Measurements from ENCODE around the gene ATP23. TPM values are rescaled to one million over a fixed set of nuclear protein-coding genes. Genes with fewer than 3 reads are reported as not detected.

Gene ATP23
- total RNA-seq, 1 experiment from 2014 or later: 6.1 TPM

DNA sequence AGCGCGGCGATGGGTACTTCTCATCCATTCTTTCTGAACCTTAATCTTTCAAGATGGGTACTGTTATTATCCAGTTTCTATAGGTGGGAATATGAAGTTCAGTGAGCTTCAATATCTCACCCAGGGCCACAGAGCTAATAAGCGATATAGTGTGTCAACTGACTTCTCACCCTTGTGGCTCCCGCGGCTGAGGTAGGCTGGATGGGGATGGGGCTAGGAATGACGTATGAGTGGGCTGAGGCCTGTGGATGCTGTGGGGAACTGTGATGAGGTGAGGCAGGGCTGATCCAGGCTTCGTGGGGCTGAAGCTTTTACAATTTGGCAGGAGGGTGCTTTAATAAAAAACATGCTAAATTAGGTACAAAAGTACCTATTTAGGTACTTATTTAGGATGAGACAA, 32.9 kb upstream of the ATP23 start:
- no peaks in the 10 kb centered on the region for H3K9me3 Mint-ChIP-seq
- H3K36me3 Mint-ChIP-seq: no peaks in the 10 kb centered on the region
- peaks cover 5% of the 10 kb centered on the region for H3K4me1 Mint-ChIP-seq
- no peak overlapping the region for H3K4me3 Mint-ChIP-seq
- H3K27me3 Mint-ChIP-seq (ENCODE audit: low read depth): peaks cover 15% of the 10 kb centered on the region
- no peak for ATAC-seq
- no peak for DNase-seq (ENCODE audit: low spot score)
- POLR2A ChIA-PET: no interaction called here
- H3K27ac Mint-ChIP-seq: no peak overlapping the region
- CTCF ChIA-PET: interaction anchor here (0.9 to 2.3 kb wide), 3 partner anchors 12 to 105 kb away, joined by 3 to 7 read pairs (median 3); no protein-coding TSS in a partner anchor
- no peak for TF ChIP-seq GRHL2 (CRISPR knock-in tag; IDR thresholded peaks at IDR 0.05; ENCODE audit: insufficient replicate concordance, severe bottlenecking)
- TF ChIP-seq, protein P1, sequence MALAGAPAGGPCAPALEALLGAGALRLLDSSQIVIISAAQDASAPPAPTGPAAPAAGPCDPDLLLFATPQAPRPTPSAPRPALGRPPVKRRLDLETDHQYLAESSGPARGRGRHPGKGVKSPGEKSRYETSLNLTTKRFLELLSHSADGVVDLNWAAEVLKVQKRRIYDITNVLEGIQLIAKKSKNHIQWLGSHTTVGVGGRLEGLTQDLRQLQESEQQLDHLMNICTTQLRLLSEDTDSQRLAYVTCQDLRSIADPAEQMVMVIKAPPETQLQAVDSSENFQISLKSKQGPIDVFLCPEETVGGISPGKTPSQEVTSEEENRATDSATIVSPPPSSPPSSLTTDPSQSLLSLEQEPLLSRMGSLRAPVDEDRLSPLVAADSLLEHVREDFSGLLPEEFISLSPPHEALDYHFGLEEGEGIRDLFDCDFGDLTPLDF (CRISPR knock-in tag; IDR thresholded peaks at IDR 0.05): no peak
- TF ChIP-seq ZNF232 (CRISPR knock-in tag; IDR thresholded peaks at IDR 0.05): no peak
- TF ChIP-seq, protein P2, sequence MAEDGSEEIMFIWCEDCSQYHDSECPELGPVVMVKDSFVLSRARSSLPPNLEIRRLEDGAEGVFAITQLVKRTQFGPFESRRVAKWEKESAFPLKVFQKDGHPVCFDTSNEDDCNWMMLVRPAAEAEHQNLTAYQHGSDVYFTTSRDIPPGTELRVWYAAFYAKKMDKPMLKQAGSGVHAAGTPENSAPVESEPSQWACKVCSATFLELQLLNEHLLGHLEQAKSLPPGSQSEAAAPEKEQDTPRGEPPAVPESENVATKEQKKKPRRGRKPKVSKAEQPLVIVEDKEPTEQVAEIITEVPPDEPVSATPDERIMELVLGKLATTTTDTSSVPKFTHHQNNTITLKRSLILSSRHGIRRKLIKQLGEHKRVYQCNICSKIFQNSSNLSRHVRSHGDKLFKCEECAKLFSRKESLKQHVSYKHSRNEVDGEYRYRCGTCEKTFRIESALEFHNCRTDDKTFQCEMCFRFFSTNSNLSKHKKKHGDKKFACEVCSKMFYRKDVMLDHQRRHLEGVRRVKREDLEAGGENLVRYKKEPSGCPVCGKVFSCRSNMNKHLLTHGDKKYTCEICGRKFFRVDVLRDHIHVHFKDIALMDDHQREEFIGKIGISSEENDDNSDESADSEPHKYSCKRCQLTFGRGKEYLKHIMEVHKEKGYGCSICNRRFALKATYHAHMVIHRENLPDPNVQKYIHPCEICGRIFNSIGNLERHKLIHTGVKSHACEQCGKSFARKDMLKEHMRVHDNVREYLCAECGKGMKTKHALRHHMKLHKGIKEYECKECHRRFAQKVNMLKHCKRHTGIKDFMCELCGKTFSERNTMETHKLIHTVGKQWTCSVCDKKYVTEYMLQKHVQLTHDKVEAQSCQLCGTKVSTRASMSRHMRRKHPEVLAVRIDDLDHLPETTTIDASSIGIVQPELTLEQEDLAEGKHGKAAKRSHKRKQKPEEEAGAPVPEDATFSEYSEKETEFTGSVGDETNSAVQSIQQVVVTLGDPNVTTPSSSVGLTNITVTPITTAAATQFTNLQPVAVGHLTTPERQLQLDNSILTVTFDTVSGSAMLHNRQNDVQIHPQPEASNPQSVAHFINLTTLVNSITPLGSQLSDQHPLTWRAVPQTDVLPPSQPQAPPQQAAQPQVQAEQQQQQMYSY (CRISPR knock-in tag; IDR thresholded peaks at IDR 0.05): no peak
- no peak for TF ChIP-seq NR1H2 (CRISPR knock-in tag; IDR thresholded peaks at IDR 0.05)
- TF ChIP-seq, protein P3, sequence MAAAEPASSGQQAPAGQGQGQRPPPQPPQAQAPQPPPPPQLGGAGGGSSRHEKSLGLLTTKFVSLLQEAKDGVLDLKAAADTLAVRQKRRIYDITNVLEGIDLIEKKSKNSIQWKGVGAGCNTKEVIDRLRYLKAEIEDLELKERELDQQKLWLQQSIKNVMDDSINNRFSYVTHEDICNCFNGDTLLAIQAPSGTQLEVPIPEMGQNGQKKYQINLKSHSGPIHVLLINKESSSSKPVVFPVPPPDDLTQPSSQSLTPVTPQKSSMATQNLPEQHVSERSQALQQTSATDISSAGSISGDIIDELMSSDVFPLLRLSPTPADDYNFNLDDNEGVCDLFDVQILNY (CRISPR knock-in tag; IDR thresholded peaks at IDR 0.05): no peak
- no peak for TF ChIP-seq OVOL2 (CRISPR knock-in tag; IDR thresholded peaks at IDR 0.05; ENCODE audit: borderline replicate concordance)
- no peak for TF ChIP-seq KAT7 (CRISPR knock-in tag; IDR thresholded peaks at IDR 0.05; ENCODE audit: borderline replicate concordance)
- no peak for TF ChIP-seq ATF1 (CRISPR knock-in tag; IDR thresholded peaks at IDR 0.05)
- no peak for TF ChIP-seq ZNF671 (CRISPR knock-in tag; IDR thresholded peaks at IDR 0.05)
- no peak for TF ChIP-seq ETV6 (CRISPR knock-in tag; IDR thresholded peaks at IDR 0.05)

DNA sequence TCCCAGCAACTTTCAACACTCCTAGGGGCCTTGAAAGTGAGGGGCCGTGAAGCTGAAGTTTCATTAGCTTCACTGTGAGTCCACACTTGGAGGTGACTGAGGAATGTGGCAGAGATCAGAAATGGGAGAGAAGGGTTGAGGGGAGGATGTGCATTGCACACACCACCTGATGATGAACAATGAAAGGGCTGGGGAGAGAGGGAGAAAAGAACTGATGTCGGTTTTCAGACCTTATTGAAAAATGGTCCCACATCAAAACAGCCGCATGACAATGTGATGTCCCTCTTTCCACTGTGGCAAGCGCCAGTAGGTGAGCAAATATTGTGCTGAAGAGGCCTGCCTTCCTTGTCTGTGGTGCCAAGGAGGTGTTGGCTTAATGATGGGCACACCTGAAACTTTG, 32.3 kb upstream of the ATP23 start:
- no peak for ATAC-seq
- POLR2A ChIA-PET: no interaction called here
- Mint-ChIP-seq H3K9me3 (no peaks in the 10 kb centered on the region), H3K27me3 (ENCODE audit: low read depth) (peaks cover 19% of the 10 kb centered on the region), H3K36me3 (no peaks in the 10 kb centered on the region), H3K4me3 (no peak overlapping the region), H3K27ac (no peak overlapping the region), H3K4me1 (peaks cover 5% of the 10 kb centered on the region)
- CTCF ChIA-PET: interaction anchor here (0.9 to 2.3 kb wide), 3 partner anchors 12 to 106 kb away, joined by 3 to 7 read pairs (median 3); no protein-coding TSS in a partner anchor
- DNase-seq (ENCODE audit: low spot score): no peak
- no peak for TF ChIP-seq ATF1 (CRISPR knock-in tag; IDR thresholded peaks at IDR 0.05)
- TF ChIP-seq MXD4 (CRISPR knock-in tag; IDR thresholded peaks at IDR 0.05; ENCODE audit: borderline replicate concordance): no peak
- TF ChIP-seq, protein P4, sequence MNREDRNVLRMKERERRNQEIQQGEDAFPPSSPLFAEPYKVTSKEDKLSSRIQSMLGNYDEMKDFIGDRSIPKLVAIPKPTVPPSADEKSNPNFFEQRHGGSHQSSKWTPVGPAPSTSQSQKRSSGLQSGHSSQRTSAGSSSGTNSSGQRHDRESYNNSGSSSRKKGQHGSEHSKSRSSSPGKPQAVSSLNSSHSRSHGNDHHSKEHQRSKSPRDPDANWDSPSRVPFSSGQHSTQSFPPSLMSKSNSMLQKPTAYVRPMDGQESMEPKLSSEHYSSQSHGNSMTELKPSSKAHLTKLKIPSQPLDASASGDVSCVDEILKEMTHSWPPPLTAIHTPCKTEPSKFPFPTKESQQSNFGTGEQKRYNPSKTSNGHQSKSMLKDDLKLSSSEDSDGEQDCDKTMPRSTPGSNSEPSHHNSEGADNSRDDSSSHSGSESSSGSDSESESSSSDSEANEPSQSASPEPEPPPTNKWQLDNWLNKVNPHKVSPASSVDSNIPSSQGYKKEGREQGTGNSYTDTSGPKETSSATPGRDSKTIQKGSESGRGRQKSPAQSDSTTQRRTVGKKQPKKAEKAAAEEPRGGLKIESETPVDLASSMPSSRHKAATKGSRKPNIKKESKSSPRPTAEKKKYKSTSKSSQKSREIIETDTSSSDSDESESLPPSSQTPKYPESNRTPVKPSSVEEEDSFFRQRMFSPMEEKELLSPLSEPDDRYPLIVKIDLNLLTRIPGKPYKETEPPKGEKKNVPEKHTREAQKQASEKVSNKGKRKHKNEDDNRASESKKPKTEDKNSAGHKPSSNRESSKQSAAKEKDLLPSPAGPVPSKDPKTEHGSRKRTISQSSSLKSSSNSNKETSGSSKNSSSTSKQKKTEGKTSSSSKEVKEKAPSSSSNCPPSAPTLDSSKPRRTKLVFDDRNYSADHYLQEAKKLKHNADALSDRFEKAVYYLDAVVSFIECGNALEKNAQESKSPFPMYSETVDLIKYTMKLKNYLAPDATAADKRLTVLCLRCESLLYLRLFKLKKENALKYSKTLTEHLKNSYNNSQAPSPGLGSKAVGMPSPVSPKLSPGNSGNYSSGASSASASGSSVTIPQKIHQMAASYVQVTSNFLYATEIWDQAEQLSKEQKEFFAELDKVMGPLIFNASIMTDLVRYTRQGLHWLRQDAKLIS (CRISPR knock-in tag; IDR thresholded peaks at IDR 0.05; ENCODE audit: borderline replicate concordance): no peak
- TF ChIP-seq, protein P5, sequence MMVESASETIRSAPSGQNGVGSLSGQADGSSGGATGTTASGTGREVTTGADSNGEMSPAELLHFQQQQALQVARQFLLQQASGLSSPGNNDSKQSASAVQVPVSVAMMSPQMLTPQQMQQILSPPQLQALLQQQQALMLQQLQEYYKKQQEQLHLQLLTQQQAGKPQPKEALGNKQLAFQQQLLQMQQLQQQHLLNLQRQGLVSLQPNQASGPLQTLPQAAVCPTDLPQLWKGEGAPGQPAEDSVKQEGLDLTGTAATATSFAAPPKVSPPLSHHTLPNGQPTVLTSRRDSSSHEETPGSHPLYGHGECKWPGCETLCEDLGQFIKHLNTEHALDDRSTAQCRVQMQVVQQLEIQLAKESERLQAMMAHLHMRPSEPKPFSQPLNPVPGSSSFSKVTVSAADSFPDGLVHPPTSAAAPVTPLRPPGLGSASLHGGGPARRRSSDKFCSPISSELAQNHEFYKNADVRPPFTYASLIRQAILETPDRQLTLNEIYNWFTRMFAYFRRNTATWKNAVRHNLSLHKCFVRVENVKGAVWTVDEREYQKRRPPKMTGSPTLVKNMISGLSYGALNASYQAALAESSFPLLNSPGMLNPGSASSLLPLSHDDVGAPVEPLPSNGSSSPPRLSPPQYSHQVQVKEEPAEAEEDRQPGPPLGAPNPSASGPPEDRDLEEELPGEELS (CRISPR knock-in tag; IDR thresholded peaks at IDR 0.05): no peak
- TF ChIP-seq, protein P3 (CRISPR knock-in tag; IDR thresholded peaks at IDR 0.05): no peak
- TF ChIP-seq PRRX2 (CRISPR knock-in tag; IDR thresholded peaks at IDR 0.05): no peak
- no peak for TF ChIP-seq JAZF1 (CRISPR knock-in tag; IDR thresholded peaks at IDR 0.05)
- TF ChIP-seq TEAD4 (CRISPR knock-in tag; IDR thresholded peaks at IDR 0.05): no peak
- TF ChIP-seq ZNF263 (CRISPR knock-in tag; IDR thresholded peaks at IDR 0.05; ENCODE audit: low read depth): no peak
- TF ChIP-seq, protein P6, sequence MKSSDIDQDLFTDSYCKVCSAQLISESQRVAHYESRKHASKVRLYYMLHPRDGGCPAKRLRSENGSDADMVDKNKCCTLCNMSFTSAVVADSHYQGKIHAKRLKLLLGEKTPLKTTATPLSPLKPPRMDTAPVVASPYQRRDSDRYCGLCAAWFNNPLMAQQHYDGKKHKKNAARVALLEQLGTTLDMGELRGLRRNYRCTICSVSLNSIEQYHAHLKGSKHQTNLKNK (CRISPR knock-in tag; IDR thresholded peaks at IDR 0.05): no peak
- no peak for TF ChIP-seq TCF7 (CRISPR knock-in tag; IDR thresholded peaks at IDR 0.05; ENCODE audit: low read depth)
- TF ChIP-seq SOX15 (CRISPR knock-in tag; IDR thresholded peaks at IDR 0.05): no peak
- TF ChIP-seq, protein P7, sequence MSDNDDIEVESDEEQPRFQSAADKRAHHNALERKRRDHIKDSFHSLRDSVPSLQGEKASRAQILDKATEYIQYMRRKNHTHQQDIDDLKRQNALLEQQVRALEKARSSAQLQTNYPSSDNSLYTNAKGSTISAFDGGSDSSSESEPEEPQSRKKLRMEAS (CRISPR knock-in tag; IDR thresholded peaks at IDR 0.05): no peak

Measured in WTC11 (cell line).